ENCODE data around the gene ACADS.

GRCh38 chr12:120720234-120720986, 5.2 kb upstream of the ACADS start:
- TF ChIP-seq POLR2A (IDR thresholded peaks at IDR 0.05) (no peak), CTCF (IDR thresholded peaks at IDR 0.05) (no peak), POLR2AphosphoS5 (IDR thresholded peaks at IDR 0.05) (no peak)

Data from upper lobe of left lung (tissue), 4 donors.